Fibroblast of peridontal ligament (primary cell): Measurements from ENCODE around the gene SLC1A2.
A peak's percentile ranks its signal among the peaks of the same experiment; 100 is the strongest.

Experiments used
- DNase-seq: peaks from one replicate; pipeline ENCODE4 v3.0.0-alpha.2; 2010; ENCODE audit errors: extremely low read depth

The SLC1A2 gene

DNA sequence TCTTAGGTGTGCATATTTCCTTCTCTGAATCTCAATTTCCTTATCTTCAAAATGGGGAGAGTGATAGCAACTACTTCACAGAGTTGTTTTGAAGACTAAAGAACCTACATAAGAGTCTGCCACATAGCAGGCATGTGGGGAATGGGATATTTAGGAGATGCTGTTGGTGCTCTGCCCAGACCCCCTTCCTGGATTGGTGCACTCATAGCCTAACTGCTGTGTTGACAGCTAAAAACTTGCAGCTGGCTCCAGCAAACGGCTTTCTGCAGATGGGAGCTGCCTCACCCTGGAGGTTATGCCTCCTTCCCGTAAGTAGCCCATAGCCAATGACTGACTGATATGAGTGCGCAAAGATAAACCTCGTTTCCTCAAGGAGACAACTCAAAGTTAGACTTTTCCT, 174.3 kb downstream of the SLC1A2 start:
- DNase-seq = no peak

DNA sequence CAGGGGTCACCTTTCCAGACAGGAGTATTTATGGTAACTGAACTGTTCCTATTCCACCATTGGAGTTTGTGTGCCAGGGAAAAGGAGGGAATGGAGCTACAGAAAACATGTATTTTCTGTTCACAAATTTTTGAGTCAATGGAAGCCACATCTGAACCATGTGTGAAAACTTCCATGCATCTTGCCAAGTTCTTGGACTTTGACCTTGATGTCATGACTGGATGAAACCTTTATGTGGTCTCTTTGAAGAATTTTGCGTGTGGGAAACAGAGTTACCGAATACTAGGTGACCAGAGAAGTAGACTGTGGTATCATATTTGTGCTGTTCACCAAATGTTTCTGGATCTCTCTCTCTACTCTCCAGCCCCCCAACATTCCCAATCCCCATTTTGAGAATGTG, 175.6 kb downstream of the SLC1A2 start:
- no peak for DNase-seq

DNA sequence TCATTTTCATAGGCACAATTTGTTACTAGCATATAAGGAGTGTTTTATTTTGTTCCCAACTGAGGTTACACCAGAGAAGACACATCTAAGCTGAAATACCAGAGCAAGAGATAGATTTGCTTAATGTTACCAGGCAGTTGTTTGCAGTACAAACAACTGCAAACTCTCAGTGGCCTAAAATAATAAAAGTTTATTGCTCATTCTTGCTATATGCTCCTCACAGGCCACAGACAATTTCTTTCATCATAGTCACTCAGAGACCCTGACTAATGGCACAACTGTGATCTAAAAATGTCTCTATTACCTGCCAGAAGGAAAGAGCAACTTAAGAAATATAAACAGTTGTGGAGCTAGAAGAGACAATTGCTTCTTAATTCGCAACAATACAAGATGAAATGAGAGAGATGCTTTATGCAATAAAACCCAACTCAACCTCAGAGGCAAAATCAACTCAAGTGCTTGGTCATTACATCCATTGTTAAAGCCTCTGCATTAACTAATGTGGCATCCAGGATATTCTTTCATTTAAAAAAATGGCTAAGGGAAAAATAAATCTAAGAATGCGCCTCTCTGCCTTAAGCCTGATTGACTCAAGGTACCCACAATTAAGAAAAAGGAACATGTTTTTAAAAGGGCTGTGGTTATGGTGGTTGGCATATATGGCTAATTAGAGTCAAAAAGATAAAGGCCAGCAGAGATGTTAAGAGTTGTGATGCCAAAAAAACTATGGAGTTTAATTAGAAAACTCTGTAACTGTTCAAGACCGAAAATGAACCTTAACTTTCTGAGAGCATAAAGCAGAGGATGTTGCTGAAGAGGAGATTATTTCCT, 176.7 kb downstream of the SLC1A2 start:
- DNase-seq = no peak

DNA sequence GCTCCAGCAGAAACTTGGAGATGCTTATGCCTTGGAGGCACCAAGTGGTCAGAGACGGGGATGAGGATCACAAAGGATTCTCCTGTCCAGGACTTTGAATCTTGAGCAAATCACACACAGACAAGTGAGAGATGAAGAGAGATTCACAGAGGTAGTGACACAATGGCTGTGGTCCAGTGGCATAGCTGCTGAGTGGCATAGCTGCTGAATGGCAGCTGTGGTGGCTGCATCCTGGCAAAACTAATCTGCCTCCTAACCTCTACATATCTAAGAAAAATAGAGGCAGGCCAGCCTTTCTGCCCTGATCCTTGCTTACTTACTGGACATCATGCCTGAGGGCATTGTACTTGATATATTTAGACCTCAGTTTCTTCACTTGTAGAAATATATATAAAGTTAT, 177.8 kb downstream of the SLC1A2 start:
- no peak for DNase-seq

DNA sequence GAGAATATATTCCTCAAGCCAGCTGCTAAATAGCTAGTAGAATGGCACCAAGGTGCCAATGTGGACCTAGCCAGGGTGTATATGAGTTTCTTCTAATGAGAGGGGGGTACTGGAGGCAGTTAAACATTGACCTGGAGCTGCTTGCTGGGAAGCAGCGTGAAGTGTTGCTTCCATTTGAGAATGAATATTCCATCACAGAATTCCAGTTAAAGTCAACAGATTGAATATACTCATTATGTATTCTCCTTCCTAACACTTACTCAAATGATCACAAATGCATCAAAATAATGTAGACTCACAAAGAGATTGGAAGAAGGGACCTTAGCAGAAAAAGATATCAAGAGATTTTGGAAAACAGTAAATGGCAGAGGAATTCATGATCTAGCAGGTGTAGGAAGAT, 178.3 kb downstream of the SLC1A2 start:
- DNase-seq = no peak

DNA sequence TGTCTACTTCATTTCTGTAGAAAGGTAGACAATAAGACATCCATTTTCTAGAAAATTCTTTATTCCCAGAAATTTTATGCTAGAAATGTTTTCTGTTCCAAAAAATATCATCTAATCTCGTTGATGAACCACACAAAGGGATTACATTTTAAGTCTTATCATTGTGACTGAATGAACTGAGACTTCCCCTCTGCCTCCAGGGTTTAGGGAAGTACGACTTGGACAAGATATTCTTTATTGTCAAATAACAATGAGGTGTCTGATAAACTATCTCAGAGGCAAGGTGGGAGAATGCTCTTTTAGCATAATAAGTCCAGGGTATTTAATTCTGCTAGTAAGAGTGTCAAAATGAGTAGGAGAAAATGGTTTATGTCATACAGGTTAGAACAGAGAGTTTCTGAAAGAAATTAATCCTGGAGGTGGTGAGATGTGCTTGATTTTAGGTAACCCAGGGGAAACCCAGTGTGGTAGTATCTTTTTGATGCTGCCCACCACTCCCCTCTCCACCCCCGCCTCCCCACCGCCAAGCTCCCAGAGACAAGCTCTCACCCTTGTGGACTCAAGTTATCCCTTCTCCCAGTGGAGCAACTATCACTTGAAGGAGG, 179.8 kb downstream of the SLC1A2 start:
- DNase-seq = no peak

DNA sequence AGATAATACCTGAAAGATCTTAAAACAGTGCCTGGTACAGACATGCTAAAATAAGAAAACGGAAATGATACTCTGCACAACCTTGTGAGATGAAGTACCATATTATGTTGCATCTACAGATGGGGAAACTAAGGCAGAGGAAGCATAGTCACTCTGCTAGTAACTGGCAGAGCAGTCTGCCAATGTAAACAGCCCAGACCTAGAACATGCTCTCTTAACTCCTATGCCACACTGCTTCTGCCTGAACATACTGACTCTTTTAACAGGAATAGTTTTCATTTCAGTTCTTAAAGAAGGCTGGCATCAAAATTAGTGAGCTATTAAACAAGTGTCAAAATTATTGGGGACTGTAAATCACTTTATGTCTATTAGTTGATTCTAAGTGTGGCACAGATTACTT, 180.5 kb downstream of the SLC1A2 start:
- no peak for DNase-seq

DNA sequence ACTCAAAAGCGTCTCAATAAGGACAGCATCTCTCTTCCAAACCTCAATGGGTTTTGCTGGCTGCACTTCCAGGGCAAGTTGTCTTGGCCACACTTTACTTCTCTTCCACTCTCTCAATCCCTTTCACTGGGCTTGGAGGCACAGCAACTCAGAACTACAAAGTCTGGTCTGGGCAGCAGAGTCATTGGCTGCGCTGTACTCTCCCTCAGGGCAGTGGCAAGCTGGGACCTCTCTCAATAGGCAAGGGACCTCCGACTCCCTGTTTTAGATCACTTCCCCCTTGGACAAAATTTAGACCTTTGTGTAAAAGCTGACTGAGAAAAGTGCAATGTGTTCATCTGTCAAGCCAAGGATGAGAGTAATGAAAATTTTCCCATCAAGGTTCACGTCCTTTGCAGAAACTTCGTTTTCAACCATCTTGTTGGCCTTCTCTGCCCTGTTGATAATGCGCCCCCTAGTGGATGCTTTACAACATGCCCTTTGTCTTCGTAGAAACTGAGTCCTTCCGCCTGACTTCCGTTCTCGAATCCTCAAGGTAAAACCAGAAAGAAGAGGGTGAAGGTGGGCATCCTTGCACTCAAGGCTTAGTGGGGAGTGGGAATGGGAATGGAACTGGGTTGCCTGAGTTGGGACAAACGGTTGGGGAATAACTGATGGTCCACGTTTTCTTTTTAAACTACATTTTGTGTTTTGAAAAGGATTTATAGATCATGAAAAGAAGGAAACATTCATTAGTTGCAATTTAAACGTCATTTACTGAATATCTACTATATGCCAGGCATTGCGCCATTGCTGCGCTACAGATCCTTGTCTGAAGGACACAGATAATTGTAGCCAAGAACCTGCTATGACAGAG, 181.3 kb downstream of the SLC1A2 start:
- no peak for DNase-seq

DNA sequence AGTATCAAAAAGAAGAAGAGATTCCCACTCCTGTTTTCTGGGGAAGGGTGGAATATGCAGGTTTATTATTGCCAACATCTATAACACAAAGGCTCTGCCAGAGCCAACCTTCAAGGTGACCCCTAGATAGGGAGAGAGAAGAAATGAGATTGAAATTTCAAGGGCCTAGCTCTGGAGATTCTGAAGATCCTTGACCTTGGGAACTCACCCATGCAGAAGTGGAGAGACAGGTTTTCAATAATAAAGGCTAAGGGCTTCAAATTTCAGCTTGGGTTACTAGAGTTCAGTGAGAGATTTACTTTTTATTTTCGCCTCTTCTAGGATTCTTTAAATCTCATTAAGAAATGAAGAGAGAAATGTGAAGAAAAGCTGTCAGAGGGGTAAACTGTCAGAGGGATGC, 182.0 kb downstream of the SLC1A2 start:
- no peak for DNase-seq

DNA sequence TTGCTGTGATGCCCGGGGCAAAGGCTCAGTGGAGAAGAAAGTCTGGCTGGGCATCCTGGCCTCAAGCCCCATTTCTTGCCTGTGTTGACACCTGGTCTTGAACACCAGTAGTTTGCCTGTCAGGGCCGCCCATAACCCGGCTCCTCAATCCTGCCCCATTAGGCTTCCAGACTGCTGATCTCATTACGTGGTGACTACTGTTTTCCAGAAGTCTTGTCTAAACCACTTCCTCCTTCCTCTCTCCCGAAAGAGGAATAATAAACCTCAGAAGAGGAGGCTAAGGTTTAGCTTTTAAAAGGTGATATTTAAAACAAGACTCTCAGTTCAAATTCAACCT, 182.7 kb downstream of the SLC1A2 start:
- peak; percentile 75 for DNase-seq

DNA sequence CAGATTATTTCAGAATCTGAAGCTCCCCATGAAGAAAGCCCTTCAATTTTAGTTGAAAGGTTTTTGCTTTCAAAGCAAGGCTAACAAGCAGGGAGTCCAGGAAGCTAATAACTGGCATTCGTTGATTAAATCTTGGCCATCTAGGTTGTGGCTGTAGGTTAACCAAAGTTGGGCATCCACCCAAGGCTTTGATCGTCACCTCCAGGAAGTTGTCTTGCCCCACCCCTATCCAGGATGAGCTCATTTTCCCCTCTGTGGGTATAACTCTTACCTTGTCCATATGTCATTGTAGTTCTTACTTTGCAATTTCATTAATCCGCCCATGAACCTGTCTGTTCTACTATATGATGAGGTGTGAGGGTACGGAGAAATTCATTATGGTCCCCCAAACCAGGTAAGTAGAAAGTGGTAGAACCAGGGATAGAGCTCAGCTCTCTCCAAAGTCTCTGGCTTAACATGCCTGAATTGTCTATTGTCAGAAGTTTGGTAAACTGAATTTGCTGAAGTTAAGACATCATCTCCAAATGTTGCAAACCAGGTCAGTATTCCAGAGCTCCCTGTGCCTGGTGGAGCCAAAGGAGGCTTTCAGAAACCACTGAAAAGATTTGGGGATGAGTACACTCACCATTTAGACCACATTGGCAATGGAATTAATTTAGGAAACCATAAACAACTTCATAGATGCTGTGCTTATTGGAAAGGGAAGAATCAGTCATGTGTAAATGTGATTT, 183.3 kb downstream of the SLC1A2 start:
- DNase-seq = peak; percentile 85

DNA sequence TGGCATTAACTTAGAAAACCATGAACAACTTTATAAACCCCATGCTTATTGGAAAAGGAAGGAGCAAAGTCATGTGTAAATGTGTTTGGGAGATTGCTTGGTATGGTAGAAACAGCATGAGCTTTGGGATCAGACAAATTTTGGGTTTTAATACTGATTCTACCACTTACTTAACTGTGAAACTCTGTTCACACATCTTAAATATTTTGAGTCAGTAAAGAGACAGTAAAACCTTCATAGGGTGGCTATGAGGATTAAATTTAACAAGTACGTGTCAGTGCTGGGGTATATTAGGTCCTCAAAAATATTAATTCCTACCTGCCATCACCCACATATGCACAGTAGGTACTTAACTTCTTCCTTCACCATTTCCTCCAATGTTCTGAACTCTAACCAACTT, 183.9 kb downstream of the SLC1A2 start:
- no peak for DNase-seq

DNA sequence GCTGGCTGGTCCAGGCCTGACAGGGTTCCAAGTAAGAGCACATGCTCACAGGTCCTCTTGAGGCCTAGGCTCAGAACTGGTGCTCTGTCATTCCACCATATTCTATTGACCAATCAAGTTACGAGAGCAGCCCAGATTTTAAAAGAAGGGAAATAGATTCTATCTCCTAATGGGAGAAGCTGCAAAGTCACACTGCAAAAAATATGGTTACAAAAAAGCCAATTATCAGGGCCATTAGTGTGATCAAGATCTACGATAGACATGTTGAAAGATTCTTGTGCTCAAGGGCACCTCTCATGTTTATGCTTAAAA, 184.2 kb downstream of the SLC1A2 start:
- DNase-seq = no peak

DNA sequence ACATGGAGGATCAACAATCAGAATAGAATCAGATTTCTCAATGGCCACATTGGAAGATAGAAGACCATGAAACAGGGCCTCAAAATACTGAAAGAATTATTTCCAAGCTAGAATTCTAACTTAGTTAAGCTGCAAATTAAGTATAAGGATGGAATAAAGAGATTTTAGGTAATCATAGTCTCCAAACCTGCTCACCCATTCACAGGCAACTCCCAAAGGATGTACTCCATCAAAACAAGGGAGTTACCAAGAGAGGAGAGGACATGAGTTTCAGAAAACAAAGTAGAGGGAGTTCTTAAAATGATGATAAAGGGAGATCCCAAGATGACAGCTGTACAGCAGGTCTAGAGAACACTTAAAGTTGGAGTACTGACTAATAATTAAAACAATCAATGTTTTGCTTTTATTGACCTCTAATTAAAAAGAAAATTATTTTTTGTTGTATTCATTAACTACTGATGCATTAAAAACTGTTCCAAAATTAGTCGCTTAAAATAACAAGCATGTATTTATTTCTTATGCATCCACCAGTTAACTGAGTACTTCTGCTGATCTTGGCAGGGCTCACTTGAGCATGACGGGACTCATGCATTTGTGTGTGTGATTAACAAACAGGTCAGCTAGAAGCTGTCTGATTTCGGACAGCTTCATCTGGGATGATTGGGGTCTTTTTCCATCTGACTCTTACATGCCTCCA, 184.8 kb downstream of the SLC1A2 start:
- no peak for DNase-seq

DNA sequence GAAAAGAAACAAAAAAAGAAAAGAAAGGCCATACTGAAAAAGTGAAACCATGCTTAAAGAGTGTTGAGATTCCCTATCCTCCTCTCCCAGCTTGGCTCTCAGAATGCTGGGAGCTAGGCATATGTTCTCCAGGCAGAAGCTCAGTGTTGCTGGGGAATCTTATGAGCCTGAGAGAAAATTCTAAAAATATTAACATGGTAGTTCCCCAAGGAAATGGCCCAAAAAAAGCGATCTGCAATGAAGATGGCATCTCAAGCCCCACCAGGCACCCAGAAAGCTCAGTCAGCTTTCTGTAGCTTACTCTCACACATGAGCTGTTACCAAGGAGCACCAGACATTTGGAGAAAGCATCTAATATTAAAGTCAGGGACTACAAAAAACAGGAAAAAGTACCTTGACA, 185.8 kb downstream of the SLC1A2 start:
- DNase-seq = no peak

DNA sequence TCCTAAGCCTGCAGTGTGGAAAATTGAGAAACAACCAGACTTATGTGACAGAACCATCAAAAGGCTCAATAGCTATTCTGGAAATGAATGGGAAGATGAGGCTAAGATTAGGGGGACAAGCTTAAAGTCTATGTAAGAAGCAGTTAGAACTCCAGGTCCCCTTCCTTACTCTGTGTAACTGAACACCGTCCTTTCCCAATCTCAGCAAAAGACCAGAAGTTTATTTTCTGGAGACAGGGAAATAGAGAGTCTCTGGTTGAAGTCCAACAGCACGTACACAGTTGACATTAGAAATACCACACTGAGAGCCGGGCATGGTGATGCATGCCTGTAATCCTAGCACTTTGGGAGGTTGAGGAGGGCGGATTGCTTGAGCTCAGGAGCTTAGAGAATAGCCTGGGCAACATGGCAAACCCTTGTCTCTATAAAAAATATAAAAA, 186.4 kb downstream of the SLC1A2 start:
- peak; percentile 59 for DNase-seq

DNA sequence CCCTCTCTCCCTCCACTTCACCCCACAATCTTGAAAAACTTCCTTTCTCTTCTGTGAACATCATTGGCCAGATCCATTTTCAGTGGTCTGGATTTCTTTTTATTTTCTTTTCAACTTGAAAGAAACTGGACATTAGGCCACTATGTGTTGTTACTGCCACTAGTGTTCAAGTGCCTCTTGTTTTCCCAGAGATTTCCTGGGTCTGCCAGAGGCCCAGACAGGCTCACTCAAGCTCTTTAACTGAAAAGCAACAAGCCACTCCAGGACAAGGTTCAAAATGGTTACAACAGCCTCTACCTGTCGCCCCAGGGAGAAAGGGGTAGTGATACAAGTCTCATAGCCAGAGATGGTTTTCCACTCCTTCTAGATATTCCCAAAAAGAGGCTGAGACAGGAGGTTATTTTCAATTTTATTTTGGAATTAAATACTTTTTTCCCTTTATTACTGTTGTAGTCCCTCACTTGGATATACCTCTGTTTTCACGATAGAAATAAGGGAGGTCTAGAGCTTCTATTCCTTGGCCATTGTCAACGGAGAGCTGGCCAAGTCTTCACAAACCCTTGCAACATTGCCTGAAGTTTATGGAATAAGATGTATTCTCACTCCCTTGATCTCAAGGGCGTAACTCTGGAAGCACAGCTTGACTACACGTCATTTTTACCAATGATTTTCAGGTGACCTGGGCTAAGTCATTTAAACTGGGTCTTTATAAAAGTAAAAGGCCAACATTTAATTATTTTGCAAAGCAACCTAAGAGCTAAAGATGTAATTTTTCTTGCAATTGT, 188.1 kb downstream of the SLC1A2 start:
- DNase-seq = no peak

DNA sequence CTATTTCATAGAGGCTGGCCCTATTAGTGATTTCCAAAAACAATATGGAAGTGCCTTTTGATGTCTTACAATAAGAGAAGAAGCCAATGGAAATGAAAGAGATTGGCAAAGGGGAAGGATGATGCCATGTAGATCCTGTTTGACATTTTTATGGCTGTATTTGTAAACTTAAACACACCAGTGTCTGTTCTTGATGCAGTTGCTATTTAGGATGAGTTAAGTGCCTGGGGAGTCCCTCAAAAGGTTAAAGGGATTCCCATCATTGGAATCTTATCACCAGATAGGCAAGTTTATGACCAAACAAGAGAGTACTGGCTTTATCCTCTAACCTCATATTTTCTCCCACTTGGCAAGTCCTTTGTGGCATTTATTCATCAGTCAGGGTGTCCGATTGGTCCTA, 189.0 kb downstream of the SLC1A2 start:
- DNase-seq = no peak

DNA sequence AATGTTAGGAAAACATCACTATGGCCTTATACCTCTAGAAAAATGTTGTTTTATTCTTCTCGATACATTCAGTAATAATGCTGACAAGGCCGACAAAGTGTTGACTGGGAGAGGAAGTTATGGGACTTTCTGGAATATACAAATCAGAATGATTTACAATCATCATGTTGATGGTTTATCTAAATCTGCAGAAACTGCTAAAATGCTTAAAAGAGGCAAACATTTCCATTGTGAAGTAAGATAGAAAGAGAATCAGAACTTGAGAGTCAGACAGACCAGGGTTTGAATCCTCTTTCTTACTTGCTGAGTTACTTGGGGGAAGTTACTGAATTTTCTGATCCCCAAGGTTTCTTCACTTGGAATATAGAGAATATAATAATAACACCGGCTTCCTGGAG, 191.0 kb downstream of the SLC1A2 start:
- DNase-seq = no peak

DNA sequence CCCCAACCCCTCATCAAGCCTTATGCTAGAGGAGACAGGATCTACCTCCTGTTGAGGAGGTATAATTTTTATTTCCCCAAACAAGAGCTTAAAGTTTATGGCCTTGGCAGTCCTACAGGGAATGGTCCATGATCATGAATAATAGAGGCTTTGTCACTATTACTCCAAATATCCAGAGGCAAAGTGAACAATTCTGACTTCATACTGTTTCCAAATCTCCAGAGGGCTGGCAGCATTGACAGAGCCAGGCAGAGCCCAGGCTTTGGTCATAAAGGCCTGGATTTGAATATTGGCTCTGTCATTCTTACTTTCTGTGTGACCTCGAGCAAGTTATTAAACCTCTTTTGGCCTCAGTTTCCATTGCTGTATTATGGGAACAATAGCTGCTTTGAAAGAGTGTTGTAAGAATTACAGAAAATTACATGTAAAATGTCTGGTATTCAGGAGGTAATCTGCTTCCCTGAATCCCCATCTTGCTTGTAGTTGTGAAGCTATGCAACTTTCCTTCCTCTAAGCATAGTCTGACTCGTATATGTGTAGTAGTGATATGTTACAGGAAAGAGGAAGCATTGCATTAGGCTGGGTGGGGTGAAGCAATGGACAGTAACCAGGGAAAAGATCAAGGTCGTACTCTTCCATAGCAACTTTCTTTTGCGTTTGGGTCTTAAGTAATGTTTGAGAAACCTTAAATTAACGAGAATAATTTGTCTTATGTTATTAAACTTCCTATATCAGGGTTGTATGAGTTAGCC, 191.6 kb downstream of the SLC1A2 start:
- no peak for DNase-seq
